HepG2 (cell line): ENCODE measurements around the gene VWA3A. TPM values are rescaled to one million over a fixed set of nuclear protein-coding genes. Genes with fewer than 3 reads are reported as not detected.
A peak's percentile ranks its signal among the peaks of the same experiment; 100 is the strongest.

ENCODE experiments used
- ARID2 ChIP-seq: sonication (generic); formaldehyde crosslinking; IDR thresholded peaks from 2 replicates; pipeline ENCODE4 v1.8.1; 2022; ENCODE audit warnings: mild to moderate bottlenecking, missing genetic modification reagents, borderline replicate concordance
- ARNTL ChIP-seq: sonication (generic); formaldehyde crosslinking; IDR thresholded peaks from 2 replicates; pipeline ENCODE4 v1.4.0; 2020; ENCODE audit warnings: mild to moderate bottlenecking, missing genetic modification reagents
- ATF1 ChIP-seq: IDR thresholded peaks from 2 replicates; pipeline ENCODE4 v1.6.1; 2016; ENCODE audit warnings: mild to moderate bottlenecking, control low read depth
- DMAP1 ChIP-seq: IDR thresholded peaks from 2 replicates; pipeline ENCODE4 v1.6.1; 2016
- DNMT1 ChIP-seq: sonication (generic); formaldehyde crosslinking; IDR thresholded peaks from 2 replicates; pipeline ENCODE4 v1.5.1; 2020; ENCODE audit warnings: mild to moderate bottlenecking, missing genetic modification reagents
- FOXC1 ChIP-seq: sonication (generic); formaldehyde crosslinking; IDR thresholded peaks from 2 replicates; pipeline ENCODE4 v1.8.0; 2022; ENCODE audit warnings: mild to moderate bottlenecking, missing genetic modification reagents, borderline replicate concordance
- HBP1 ChIP-seq: IDR thresholded peaks from 2 replicates; pipeline ENCODE4 v1.6.1; 2016; ENCODE audit warnings: low read depth, control low read depth
- KDM4B ChIP-seq: sonication (generic); formaldehyde crosslinking; IDR thresholded peaks from 2 replicates; pipeline ENCODE4 v1.4.0; 2020; ENCODE audit warnings: missing genetic modification reagents
- MATR3 ChIP-seq: sonication (generic); formaldehyde crosslinking; IDR thresholded peaks from 2 replicates; pipeline ENCODE4 v1.4.0; 2020; ENCODE audit warnings: missing genetic modification reagents
- NFIC ChIP-seq: IDR thresholded peaks from 2 replicates; pipeline ENCODE4 v1.6.1; 2012; ENCODE audit warnings: mild to moderate bottlenecking, low read length, inconsistent platforms
- RBM39 ChIP-seq: fragments of 200-400 bp; formaldehyde crosslinking; IDR thresholded peaks from one replicate; pipeline ENCODE4 v1.6.1; 2018; ENCODE audit warnings: antibody characterized with exemption, mild to moderate bottlenecking, low read depth, low read length; ENCODE audit not compliant: poor library complexity, severe bottlenecking
- SMAD1 ChIP-seq: sonication (generic); formaldehyde crosslinking; IDR thresholded peaks from 2 replicates; pipeline ENCODE4 v1.4.0; 2020; ENCODE audit warnings: missing genetic modification reagents, low read depth, mild to moderate bottlenecking, borderline replicate concordance
- SMC3 ChIP-seq: IDR thresholded peaks from 2 replicates; pipeline ENCODE4 v1.6.1; 2011; ENCODE audit warnings: low read length, improper control_type of control experiment
- TOPORS ChIP-seq: sonication (generic); formaldehyde crosslinking; IDR thresholded peaks from 2 replicates; pipeline ENCODE4 v1.8.0; 2023; ENCODE audit warnings: mild to moderate bottlenecking, missing genetic modification reagents
- ZBTB39 ChIP-seq: sonication (generic); formaldehyde crosslinking; IDR thresholded peaks from 2 replicates; pipeline ENCODE4 v1.5.0; 2020; ENCODE audit warnings: missing genetic modification reagents
- ZBTB44 ChIP-seq: sonication (generic); formaldehyde crosslinking; IDR thresholded peaks from 2 replicates; pipeline ENCODE4 v1.4.0; 2020; ENCODE audit warnings: missing genetic modification reagents
- ZNF292 ChIP-seq: sonication (generic); formaldehyde crosslinking; IDR thresholded peaks from 2 replicates; pipeline ENCODE4 v1.8.1; 2022; ENCODE audit warnings: mild to moderate bottlenecking, low read depth, missing genetic modification reagents, borderline replicate concordance
- ZNF569 ChIP-seq: sonication (generic); formaldehyde crosslinking; IDR thresholded peaks from 2 replicates; pipeline ENCODE4 v1.5.0; 2020; ENCODE audit warnings: mild to moderate bottlenecking, missing genetic modification reagents, moderate library complexity, borderline replicate concordance
- ZNF652 ChIP-seq: IDR thresholded peaks from 2 replicates; pipeline ENCODE4 v1.6.1; 2016; ENCODE audit warnings: low read depth, borderline replicate concordance
- ZNF782 ChIP-seq: sonication (generic); formaldehyde crosslinking; IDR thresholded peaks from 2 replicates; pipeline ENCODE4 v1.4.0; 2020; ENCODE audit warnings: missing genetic modification reagents, mild to moderate bottlenecking, borderline replicate concordance
- ZSCAN22 ChIP-seq: sonication (generic); formaldehyde crosslinking; IDR thresholded peaks from 2 replicates; pipeline ENCODE4 v1.4.0; 2020; ENCODE audit warnings: mild to moderate bottlenecking, missing genetic modification reagents
- polyA plus RNA-seq, 8 experiments: library from polyadenylated mRNA; depleted of rRNA in 3 of 8; stranded (reverse) in 7 of 8; unstranded in 1 of 8; fragments of >200 nt; fragmentation: Illumina TruSeq in 4 of 8; extraction: Trizol in 4 of 8; gene quantifications; 2 replicates each; pipeline versions ENCODE4 v1.2.1 to v1.2.3, GENCODE V29; 2011 to 2016; ENCODE audit warnings: low read depth in 4 of 8, missing spikeins in 1 of 8, mixed read lengths in 1 of 8; ENCODE audit not compliant: insufficient read depth in 1 of 8
- total RNA-seq, 5 experiments: library from RNA; depleted of rRNA; stranded (reverse); fragments of >200 nt; fragmentation: Illumina TruSeq; extraction: Trizol; gene quantifications; 2 replicates each; pipeline ENCODE4 v1.2.3, GENCODE V29; 2016; ENCODE audit warnings: low read depth in 1 of 5
- TF ChIP-seq, protein P1 (sequence below): sonication (generic); IDR thresholded peaks from 2 replicates; pipeline ENCODE4 v1.6.1; 2016; ENCODE audit warnings: low read depth, borderline replicate concordance
- TF ChIP-seq, protein P2 (sequence below): sonication (generic); formaldehyde crosslinking; IDR thresholded peaks from 2 replicates; pipeline ENCODE4 v1.4.0; 2020; ENCODE audit warnings: missing genetic modification reagents

The VWA3A gene
- total and polyA plus RNA-seq, 2 of the 13 experiments (the other 11 are each of a cell fraction or from before 2014, with no cell fraction given), result 0.03 to 0.07 TPM

DNA sequence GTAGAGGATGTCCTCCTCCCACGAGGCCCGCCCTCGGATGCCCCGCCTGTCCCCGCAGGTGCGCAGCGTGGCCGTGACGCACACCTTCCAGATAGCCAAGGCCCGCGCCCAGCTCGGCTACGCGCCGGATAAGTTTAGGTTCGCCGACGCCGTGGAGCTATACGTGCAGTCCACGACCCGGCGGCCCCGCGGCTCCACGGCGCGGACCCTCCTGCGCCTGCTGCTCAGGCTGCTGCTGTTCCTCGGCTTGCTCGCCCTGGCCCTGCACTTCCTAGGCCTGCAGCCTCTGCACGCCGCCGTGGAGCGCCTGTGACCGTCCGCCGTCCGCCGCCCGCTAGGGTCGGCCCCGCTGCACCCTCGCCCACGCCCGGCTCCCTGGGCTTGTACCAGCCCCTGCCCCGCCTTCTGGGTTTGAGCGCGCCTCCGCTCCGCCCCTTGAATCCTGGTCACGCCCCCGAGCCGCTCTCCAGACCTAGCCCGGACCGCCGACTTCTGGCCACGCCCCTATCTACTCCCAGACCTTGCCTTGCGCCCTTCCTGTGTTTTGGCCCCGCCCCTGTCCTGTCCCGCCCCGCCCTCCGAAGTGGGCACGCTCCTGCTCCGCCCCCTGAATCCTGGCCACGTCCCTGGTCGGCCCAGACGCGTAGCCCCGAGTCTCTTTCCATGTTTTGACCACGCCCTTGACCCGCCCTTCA is 97.9 kb downstream of the VWA3A start (continued):
- TF ChIP-seq SMC3 (no peak), ZNF292 (CRISPR knock-in tag) (peak; percentile 58; the same call in 1 of the 2 replicates), RBM39 (no peak), TOPORS (peak; percentile 75; the same call in 1 of the 2 replicates), NFIC (no peak), HBP1 (CRISPR knock-in tag) (peak; percentile 80), ARID2 (peak; percentile 93), ZSCAN22 (peak; percentile 36; the same call in 1 of the 2 replicates), KDM4B (CRISPR knock-in tag) (0 out of 2 replicates have a peak, but pooled peaks have one; percentile 6), DMAP1 (CRISPR knock-in tag) (peak; percentile 72; the same call in 1 of the 2 replicates), SMAD1 (peak; percentile 99; the same call in 1 of the 2 replicates), ZNF569 (CRISPR knock-in tag) (peak; percentile 97; the same call in 1 of the 2 replicates), ARNTL (CRISPR knock-in tag) (peak; percentile 72; the same call in 1 of the 2 replicates), FOXC1 (CRISPR knock-in tag) (peak; percentile 93), ZBTB44 (peak; percentile 21; the same call in 1 of the 2 replicates), ZNF782 (CRISPR knock-in tag) (peak; percentile 91), ATF1 (no peak), DNMT1 (CRISPR knock-in tag) (peak; percentile 99), ZBTB39 (CRISPR knock-in tag) (peak; percentile 45; the same call in 1 of the 2 replicates), MATR3 (CRISPR knock-in tag) (0 out of 2 replicates have a peak, but pooled peaks have one; percentile 45), ZNF652 (no peak)
- TF ChIP-seq, protein P1, sequence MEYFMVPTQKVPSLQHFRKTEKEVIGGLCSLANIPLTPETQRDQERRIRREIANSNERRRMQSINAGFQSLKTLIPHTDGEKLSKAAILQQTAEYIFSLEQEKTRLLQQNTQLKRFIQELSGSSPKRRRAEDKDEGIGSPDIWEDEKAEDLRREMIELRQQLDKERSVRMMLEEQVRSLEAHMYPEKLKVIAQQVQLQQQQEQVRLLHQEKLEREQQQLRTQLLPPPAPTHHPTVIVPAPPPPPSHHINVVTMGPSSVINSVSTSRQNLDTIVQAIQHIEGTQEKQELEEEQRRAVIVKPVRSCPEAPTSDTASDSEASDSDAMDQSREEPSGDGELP, result no peak
- TF ChIP-seq, protein P2, sequence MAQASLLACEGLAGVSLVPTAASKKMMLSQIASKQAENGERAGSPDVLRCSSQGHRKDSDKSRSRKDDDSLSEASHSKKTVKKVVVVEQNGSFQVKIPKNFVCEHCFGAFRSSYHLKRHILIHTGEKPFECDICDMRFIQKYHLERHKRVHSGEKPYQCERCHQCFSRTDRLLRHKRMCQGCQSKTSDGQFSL (CRISPR knock-in tag), result peak; percentile 36; the same call in 1 of the 2 replicates
